ENCODE results near the gene NAT10.
"Not testable (repeated sequence)": the region's sequence is repeated elsewhere in the genome, so short reads cannot be mapped to it uniquely, and the experiment has no call there.

The NAT10 gene

DNA sequence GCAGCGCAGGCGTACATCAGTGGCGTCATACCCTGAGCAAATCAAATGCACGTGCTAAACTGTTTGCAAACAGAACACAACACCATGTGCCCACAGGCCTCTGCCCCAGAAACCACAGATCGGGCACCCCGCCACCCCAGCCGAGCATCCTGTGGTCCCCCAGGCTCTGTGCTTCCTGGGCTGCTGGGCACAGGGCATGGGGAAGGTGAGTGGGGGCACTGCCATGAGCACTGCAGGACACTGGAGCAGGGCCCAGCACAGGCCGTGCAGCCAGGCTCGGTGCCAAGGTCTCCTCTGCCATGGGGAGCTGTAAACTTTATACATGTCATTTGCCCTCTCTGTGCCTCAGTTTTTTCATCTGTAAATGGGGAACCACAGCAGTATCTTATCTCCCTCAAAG, 62.5 kb downstream of the NAT10 start:
- FAIRE-seq (no peak), DNase-seq (ENCODE audit: low spot score) (no peak)

GRCh38 chr11:34168642-34169420, 63.4 kb downstream of the NAT10 start:
- DNase-seq (ENCODE audit: low spot score) (no peak), FAIRE-seq (no peak)

GRCh38 chr11:34169686-34170085, 64.3 kb downstream of the NAT10 start:
- FAIRE-seq (no peak), DNase-seq (ENCODE audit: low spot score) (no peak)

GRCh38 chr11:34173050-34173449, 67.6 kb downstream of the NAT10 start:
- DNase-seq (ENCODE audit: low spot score) (no peak), FAIRE-seq (no peak)

- FAIRE-seq (no peak), DNase-seq (ENCODE audit: low spot score) (peak; percentile 35)
These were observed 69.1 kb downstream of the NAT10 start for GRCh38 chr11:34174412-34175041.

GRCh38 chr11:34175284-34176019, 70.0 kb downstream of the NAT10 start:
- FAIRE-seq (no peak), DNase-seq (ENCODE audit: low spot score) (no peak)

DNA sequence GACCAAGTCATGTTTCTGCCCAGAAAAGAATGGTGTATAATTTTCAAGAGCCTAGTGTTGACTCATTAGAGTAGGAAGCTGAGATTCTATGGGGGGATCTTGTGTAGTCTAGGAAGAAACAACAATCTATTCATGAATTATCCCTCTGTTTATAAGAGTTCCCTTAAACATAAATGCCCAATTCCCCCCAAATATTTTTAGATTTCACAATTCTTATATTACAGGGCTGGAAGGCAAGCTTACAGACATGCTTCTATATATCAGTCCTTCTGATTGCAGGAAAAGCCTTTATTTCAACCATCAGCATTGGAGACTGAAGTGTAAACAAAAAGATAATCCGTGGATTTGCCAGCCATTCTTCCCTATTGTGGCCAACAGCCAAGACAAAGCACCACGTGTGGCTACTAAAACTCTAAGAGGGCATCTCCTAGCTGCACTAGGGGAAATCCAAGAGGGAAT, 71.4 kb downstream of the NAT10 start:
- FAIRE-seq = no peak
- no peak for DNase-seq (ENCODE audit: low spot score)

GRCh38 chr11:34178209-34178821, 72.9 kb downstream of the NAT10 start:
- DNase-seq (ENCODE audit: low spot score) (no peak), FAIRE-seq (no peak)

DNA sequence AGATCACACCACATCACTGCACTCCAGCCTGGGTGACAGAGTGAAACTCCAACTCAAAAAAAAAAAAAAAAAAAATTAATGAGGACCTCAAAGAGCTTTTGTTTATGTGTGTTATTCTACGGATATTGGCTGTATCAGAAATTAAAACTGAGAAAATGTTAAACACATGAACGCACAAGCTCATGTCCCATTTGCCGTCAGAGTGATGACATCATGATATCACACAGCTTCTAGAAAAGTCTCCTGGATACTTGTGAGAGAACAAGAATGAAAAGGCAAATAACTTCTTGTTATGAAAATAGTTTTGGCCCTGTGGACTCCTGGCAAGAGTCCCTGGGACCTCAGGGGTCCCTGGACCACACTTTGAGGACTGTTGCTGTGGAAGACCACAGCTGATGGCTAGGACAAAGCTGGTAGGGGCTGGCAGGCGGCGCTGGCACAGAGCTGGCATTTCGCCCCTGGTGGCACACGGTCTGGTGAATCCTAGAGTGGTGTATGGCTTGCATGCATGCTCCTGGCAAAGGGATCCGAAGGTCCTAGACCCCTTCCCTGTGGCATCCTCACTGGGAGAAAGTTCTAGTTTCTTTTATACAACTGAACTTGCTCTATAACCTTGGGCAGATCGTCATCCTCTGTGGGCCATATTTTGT, 73.7 kb downstream of the NAT10 start:
- FAIRE-seq = no peak
- no peak for DNase-seq (ENCODE audit: low spot score)

DNA sequence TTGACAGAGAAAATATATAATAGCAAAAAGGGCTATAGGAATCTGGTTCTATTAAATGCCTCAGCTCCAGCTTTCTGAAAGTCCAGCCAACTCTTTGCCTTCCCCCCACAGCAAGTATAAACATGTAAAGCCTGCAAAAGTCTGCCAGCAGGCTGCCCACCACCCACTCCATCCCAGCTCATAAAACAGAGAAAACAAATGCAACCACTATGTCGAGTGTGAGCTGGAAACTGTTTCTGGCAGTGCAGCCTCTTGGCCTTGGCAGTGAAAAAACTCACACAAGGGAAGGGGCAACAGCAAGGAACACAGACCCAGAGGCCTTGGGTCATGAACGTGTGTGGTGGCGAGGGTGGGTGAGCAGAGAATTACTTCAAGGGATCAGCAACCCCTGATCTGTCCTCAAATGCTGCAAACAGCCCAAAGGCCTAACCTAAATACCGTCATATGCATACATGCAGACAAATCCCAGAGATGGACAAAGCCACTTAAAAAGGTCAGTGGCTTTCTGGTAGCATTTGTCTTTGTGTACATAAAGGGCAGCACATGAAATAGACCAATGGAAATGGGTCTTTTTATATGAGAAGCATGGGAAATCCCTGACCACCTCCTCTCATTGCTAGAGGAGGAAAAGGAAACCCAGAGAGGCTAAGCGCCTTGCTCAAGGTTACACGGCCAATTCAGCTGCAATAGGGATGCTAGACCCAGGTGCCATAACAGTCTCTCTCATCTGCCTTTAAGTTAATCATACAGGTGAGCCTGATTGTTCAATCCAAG, 74.8 kb downstream of the NAT10 start:
- DNase-seq (ENCODE audit: low spot score) = no peak
- no peak for FAIRE-seq

- not testable (repeated sequence) for DNase-seq (ENCODE audit: low spot score); FAIRE-seq
These were observed 75.4 kb downstream of the NAT10 start for GRCh38 chr11:34180814-34181165.

GRCh38 chr11:34181251-34181650, 75.8 kb downstream of the NAT10 start:
- DNase-seq (ENCODE audit: low spot score) (no peak), FAIRE-seq (no peak)

DNA sequence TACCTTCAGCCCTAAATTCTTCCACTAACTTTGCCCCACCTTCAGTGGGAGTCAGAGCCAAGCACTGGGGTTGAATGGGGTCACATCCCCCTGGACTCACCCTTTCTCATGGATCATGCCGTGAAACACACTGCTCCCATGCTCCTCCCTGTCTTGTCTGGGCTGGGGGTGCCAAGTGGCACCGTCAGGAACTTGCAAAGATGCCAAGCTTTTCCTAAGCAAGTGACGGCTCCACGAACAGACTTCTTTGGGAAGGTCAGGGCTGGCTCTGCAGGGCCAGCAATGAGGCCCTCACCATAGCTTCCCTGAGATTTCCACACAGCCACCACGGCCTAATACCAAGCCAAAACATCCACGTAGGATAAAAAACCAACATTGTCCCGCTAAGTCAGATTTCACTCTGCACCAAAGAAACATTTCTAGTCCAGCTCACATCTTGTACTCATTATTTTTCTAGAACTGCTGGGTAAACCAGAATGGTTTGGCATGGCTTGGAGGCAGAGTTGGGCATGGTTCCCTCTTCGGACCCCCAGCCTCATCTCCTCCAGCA, 76.5 kb downstream of the NAT10 start:
- FAIRE-seq = no peak
- DNase-seq (ENCODE audit: low spot score) = no peak

- FAIRE-seq = no peak
- DNase-seq (ENCODE audit: low spot score) = no peak
These were observed 77.0 kb downstream of the NAT10 start for GRCh38 chr11:34182425-34182824.

DNA sequence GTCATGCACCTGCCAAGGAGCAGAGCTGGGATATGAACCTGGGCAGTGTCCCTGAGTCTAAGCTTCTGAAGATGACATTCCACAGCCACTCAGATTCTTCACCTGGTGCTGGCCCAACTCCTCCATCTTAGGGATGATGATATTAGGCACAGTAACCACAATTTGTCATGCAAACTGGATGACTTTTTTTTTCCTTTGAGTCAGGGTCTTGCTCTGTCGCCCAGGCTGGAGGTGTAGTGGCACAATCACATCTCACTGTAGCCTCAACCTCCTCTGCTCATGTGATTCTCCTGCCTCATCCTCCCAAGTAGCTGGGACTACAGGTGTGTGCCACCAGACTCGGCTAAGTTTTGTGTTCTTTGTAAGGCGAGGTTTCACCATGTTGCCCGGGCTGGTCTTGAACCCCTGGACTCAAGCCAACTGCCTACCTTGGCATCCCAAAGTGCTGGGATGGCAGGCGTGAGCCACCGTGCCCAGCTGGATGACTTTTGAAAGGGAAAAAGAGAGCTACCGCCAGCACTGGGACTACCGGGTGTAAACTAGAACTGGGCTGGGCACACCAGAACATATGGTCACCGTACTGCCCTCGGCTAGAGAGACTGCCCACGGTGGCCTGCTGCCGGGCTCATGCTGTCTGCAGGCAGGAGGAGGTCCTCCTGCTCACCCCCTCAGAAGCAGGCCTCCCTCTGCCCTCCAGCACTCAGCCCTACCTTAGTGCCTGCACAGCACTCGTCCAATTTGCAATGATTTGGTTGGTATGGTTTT, 77.7 kb downstream of the NAT10 start:
- DNase-seq (ENCODE audit: low spot score) = no peak
- FAIRE-seq = no peak

DNA sequence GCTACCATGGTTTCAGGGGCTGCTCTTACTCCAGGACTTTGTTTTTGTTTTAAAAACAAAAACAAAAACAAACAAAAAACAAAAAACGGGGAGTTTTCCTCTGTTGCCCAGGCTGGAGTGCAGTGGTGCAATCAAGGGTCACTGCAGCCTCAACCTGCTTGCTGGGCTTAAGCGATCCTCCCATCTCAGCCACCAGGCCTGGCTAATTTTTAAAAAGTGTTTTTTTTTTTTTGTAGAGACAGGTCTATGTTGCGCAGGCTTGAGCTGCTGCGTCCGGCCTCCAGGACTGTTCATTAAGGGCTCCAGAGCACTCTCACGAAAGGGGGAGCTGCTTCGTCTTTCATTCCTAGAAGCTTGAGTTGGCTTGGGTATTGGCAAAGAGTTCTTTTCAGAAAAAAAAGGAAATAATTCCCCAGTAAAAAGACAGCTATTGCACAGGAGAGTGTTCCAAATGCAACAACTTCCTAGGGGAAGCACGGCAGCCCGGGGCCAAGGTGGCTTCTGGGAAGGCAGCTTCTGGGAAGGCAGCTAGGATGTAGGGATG, 78.5 kb downstream of the NAT10 start:
- FAIRE-seq = no peak
- DNase-seq (ENCODE audit: low spot score) = no peak

DNA sequence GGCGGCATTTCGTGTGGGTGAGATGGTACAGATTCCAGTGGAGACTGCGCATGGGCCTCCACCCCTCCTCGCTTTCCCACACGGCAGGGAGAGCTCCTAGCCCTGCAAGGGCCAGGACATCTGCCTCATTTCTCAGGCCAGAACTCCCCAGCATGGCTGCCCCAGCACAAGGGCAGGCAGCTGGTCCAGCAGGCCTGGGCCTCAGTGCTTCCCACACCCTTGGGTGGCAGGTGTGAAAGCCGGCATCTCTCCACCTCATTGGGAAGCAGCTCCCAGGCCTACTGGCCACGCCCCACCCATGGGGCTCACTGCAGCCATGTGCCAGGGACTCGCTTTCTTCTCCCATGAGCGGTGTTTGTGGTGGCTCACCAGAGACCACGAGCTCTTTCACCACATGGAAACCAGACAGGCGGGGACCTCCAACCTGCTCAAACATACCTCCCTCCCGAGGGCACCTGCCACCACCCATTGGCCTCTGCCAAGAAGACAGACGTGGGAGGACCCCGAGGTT, 79.1 kb downstream of the NAT10 start:
- FAIRE-seq (no peak), DNase-seq (ENCODE audit: low spot score) (no peak)

DNA sequence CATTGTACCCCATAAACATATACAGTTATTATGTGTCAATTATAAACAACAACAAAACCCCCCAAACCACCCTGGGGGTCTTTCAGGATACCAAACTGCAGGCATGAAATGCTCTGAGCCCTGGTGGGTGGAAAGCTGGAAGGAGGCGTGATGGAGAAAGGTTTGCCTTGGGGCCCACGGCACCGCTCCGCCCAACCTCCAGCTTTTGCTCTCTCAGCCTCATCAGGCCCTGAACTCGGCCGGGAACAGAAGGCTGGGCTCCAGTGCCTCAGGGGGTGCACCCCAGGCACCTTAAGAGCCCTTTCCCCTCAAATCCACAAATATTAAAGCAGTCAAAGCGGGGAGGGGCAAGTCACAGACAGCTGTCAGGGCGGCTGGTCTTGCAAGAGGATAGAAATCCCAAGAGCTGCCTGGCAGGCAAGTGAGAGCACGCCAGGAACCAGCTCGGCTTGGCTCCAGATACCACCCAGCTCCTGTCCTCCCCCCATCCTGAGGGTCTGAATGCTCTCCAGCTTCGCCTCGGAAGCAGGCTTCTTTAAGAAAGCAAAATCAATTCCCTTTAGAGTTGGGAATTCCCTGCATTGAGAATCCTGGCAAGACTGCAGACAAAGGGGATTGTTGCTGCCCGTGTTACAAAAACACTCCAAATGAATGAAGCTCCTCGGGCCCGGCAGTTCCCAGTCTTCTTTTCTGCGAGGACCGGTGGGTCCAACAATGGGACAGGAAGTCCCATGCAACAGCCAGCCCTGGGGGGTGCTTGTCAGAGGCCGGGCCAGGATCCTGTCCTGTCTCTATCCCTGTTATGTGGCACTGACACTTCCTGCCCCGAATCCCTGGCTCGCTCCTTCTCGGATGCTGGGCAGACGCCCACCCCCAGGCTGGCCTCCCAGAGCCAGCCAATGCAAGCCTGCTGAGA, 80.8 kb downstream of the NAT10 start:
- FAIRE-seq (no peak), DNase-seq (ENCODE audit: low spot score) (no peak)

Measured in RCC 7860 (cell line).